ENCODE results near the gene PSMB7. TPM values are rescaled to one million over a fixed set of nuclear protein-coding genes. Genes with fewer than 3 reads are reported as not detected.

Gene PSMB7
- total RNA-seq, 1 donor from 2014 or later = 183 TPM

DNA sequence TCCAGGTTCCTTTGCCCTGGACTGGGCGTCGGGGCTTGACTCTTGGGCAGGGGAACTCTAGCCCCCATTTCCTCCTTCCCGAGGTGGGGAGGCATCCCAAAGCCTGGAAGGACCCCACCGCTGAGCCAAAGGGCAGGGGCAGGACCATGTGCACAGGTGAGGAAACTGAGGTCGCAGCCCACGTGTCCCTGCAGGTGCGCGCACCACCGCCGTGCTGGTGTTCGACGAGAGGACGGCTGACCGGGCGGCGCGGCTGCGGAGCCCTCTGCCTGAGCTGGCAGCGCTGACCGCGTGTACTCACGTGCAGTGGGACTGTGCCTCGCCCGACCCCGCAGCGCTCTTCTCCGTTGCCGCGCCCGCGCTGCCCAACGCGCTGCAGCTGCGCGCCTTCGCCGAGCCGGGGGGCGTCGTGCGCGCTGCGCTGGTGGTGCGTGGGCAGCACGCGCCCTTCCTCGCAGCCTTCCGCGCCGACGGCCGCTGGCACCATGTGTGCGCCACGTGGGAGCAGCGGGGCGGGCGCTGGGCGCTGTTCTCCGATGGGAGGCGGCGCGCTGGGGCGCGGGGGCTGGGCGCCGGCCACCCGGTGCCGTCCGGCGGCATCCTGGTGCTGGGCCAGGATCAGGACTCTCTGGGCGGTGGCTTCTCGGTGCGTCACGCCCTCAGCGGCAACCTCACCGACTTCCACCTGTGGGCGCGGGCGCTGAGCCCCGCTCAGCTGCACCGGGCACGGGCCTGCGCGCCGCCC is 37.8 kb upstream of the PSMB7 start:
- Histone ChIP-seq H2AFZ (ENCODE audit: low read depth, low read length) (no peak overlapping the region), H3K9ac (ENCODE audit: low read length) (no peak overlapping the region), H3K4me3 (ENCODE audit: insufficient read depth, low read depth, low read length) (no peak overlapping the region), H3K9me3 (ENCODE audit: insufficient read depth, low read depth, low read length) (peaks cover 2% of the 10 kb centered on the region), H3K79me2 (ENCODE audit: insufficient read depth, low read length) (no peaks in the 10 kb centered on the region), H3K27ac (ENCODE audit: low read depth, low read length) (no peak overlapping the region), H3K36me3 (ENCODE audit: insufficient read depth, low read length) (no peaks in the 10 kb centered on the region), H3K4me2 (ENCODE audit: low read length) (no peak overlapping the region), H3K27me3 (ENCODE audit: insufficient read depth, low read length) (peaks cover 31% of the 10 kb centered on the region), H3K4me1 (ENCODE audit: insufficient read depth, low read length) (peaks cover 8% of the 10 kb centered on the region), H4K20me1 (ENCODE audit: insufficient read depth, low read length) (no peaks in the 10 kb centered on the region)
- TF ChIP-seq, protein P1, sequence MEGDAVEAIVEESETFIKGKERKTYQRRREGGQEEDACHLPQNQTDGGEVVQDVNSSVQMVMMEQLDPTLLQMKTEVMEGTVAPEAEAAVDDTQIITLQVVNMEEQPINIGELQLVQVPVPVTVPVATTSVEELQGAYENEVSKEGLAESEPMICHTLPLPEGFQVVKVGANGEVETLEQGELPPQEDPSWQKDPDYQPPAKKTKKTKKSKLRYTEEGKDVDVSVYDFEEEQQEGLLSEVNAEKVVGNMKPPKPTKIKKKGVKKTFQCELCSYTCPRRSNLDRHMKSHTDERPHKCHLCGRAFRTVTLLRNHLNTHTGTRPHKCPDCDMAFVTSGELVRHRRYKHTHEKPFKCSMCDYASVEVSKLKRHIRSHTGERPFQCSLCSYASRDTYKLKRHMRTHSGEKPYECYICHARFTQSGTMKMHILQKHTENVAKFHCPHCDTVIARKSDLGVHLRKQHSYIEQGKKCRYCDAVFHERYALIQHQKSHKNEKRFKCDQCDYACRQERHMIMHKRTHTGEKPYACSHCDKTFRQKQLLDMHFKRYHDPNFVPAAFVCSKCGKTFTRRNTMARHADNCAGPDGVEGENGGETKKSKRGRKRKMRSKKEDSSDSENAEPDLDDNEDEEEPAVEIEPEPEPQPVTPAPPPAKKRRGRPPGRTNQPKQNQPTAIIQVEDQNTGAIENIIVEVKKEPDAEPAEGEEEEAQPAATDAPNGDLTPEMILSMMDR (IDR thresholded peaks at IDR 0.05; ENCODE audit: insufficient read depth, low read depth, low read length) = no peak
- peak; percentile 89 for TF ChIP-seq EZH2 (IDR thresholded peaks at IDR 0.05; ENCODE audit: insufficient read depth, low read length)
- H3K9me3 Mint-ChIP-seq (ENCODE audit: unreplicated experiment) = peaks cover 2% of the 10 kb centered on the region
- no peak for FAIRE-seq
- H3K4me1 Mint-ChIP-seq (ENCODE audit: low read depth, unreplicated experiment) = no peaks in the 10 kb centered on the region
- H3K36me3 Mint-ChIP-seq (ENCODE audit: low read depth, unreplicated experiment) = no peaks in the 10 kb centered on the region
- peaks cover 61% of the 10 kb centered on the region for H3K27me3 Mint-ChIP-seq (ENCODE audit: low read depth, unreplicated experiment)
- no peak overlapping the region for H3K27ac Mint-ChIP-seq (ENCODE audit: unreplicated experiment)
- H3K4me3 Mint-ChIP-seq (ENCODE audit: unreplicated experiment) = no peak overlapping the region
- no peak for DNase-seq (ENCODE audit: low read depth)

- H3K27me3 Mint-ChIP-seq (ENCODE audit: low read depth, unreplicated experiment) = peaks cover 61% of the 10 kb centered on the region
- no peak for DNase-seq (ENCODE audit: low read depth)
These were observed 37.1 kb upstream of the PSMB7 start for GRCh38 chr9:124452326-124452725.

More at GRCh38 chr9:124452326-124452725, 37.1 kb upstream of the PSMB7 start:
- Histone ChIP-seq H3K4me2 (ENCODE audit: low read length) (no peak overlapping the region), H3K4me1 (ENCODE audit: insufficient read depth, low read length) (peaks cover 8% of the 10 kb centered on the region), H3K79me2 (ENCODE audit: insufficient read depth, low read length) (no peaks in the 10 kb centered on the region), H3K27ac (ENCODE audit: low read depth, low read length) (no peak overlapping the region), H3K36me3 (ENCODE audit: insufficient read depth, low read length) (no peaks in the 10 kb centered on the region), H3K27me3 (ENCODE audit: insufficient read depth, low read length) (peaks cover 31% of the 10 kb centered on the region), H3K9me3 (ENCODE audit: insufficient read depth, low read depth, low read length) (peaks cover 2% of the 10 kb centered on the region), H4K20me1 (ENCODE audit: insufficient read depth, low read length) (no peaks in the 10 kb centered on the region), H3K4me3 (ENCODE audit: insufficient read depth, low read depth, low read length) (no peak overlapping the region), H3K9ac (ENCODE audit: low read length) (no peak overlapping the region), H2AFZ (ENCODE audit: low read depth, low read length) (no peak overlapping the region)
- no peaks in the 10 kb centered on the region for H3K4me1 Mint-ChIP-seq (ENCODE audit: low read depth, unreplicated experiment)
- H3K4me3 Mint-ChIP-seq (ENCODE audit: unreplicated experiment) = no peak overlapping the region
- no peak overlapping the region for H3K27ac Mint-ChIP-seq (ENCODE audit: unreplicated experiment)
- peaks cover 2% of the 10 kb centered on the region for H3K9me3 Mint-ChIP-seq (ENCODE audit: unreplicated experiment)
- no peaks in the 10 kb centered on the region for H3K36me3 Mint-ChIP-seq (ENCODE audit: low read depth, unreplicated experiment)
- FAIRE-seq = no peak
- TF ChIP-seq, protein P1 (IDR thresholded peaks at IDR 0.05; ENCODE audit: insufficient read depth, low read depth, low read length) = no peak
- TF ChIP-seq EZH2 (IDR thresholded peaks at IDR 0.05; ENCODE audit: insufficient read depth, low read length) = no peak
